ENCODE results near the gene TBC1D10B.
"Not testable (repeated sequence)": the region's sequence is repeated elsewhere in the genome, so short reads cannot be mapped to it uniquely, and the experiment has no call there.

The TBC1D10B gene

DNA sequence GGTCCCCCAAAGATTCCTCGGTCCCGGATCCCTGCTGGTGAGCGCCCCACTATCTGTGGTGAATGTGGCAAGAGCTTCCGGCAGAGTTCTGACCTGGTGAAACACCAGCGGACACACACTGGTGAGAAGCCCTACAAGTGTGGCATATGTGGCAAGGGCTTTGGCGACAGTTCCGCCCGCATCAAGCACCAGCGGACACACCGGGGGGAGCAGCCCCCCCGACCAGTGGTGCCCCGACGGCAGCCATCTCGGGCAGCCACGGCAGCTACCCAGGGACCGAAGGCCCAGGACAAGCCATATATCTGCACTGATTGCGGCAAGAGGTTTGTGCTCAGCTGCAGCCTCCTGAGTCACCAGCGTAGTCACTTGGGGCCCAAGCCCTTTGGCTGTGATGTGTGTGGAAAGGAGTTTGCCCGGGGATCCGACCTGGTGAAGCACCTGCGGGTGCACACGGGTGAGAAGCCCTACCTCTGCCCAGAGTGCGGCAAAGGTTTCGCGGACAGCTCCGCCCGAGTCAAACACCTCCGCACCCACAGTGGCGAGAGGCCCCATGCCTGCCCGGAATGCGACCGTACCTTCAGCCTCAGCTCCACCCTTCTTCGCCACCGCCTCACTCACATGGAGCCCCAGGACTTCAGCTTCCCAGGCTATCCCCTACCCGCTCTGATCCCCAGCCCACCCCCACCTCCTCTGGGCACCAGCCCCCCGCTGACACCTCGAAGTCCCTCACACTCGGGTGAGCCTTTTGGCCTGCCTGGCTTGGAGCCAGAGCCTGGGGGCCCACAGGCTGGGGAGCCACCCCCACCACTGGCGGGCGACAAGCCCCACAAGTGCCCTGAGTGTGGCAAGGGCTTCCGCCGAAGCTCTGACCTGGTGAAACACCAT is 27.7 kb upstream of the TBC1D10B start:
- no peak for DNase-seq

DNA sequence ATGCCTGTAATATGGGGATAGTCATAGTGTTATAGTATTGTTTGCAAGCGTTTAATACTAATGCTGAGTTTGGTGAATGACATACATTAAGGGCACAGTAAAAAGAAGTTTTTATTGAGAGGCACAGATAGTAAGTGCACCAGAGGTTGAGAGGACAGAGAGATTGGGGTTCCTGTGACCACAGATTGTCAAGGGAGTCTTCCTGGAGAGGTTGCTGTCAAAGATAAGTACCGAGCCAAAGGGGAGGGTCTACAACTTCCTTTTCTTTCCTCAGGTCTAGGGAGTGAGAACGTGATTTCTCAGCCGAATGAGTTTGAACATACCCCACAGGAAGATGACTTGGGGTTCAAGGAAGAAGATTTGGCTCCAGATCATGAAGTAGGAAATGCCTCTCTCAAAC is 26.8 kb upstream of the TBC1D10B start:
- DNase-seq, result no peak

DNA sequence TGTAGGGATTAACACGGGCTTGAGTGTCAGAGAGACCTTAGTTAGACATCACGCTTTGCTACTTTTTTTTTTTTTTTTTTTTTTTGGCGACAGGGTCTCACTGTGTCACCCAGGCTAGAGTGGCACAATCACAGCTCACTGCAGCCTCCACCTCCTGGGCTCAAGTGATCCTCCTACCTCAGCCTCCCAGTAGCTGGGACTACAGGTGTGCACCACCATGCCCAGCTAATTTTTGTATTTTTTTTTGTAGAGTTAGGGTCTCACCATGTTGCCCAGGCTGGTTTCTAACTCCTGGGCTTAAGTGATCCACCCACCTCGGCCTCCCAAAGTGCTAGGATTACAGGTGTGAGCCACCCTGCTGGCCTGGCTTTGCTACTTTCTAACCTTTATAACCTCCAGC is 26.3 kb upstream of the TBC1D10B start:
- not testable (repeated sequence) for DNase-seq

DNA sequence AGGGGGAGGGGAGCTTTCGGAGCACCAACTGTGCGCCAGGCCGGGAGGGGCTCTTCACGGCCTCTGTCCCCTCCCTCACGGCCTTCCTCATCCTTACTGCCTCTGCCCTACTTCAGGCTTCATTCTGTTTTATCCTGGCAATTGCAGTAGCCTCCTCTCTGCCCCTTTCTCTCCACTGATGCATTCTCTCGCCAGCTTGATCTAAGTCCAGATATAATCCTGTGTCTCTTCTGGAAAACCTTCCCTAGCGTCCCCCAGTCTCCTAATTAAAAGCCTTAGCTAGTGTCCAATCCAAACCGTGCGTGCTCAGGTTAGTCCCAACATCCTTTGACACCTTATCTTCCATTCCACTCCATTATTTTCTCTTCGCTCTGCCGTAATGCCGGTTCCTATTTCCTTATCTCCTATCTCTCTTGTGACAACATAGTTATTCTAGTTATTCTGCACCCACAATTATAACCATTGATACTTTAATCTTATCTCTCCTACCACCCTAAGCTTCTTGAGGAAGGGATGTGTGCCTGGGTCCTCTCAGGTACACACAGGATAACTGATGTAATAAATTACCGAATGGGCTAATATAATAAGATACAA is 25.8 kb upstream of the TBC1D10B start:
- DNase-seq, result no peak

DNA sequence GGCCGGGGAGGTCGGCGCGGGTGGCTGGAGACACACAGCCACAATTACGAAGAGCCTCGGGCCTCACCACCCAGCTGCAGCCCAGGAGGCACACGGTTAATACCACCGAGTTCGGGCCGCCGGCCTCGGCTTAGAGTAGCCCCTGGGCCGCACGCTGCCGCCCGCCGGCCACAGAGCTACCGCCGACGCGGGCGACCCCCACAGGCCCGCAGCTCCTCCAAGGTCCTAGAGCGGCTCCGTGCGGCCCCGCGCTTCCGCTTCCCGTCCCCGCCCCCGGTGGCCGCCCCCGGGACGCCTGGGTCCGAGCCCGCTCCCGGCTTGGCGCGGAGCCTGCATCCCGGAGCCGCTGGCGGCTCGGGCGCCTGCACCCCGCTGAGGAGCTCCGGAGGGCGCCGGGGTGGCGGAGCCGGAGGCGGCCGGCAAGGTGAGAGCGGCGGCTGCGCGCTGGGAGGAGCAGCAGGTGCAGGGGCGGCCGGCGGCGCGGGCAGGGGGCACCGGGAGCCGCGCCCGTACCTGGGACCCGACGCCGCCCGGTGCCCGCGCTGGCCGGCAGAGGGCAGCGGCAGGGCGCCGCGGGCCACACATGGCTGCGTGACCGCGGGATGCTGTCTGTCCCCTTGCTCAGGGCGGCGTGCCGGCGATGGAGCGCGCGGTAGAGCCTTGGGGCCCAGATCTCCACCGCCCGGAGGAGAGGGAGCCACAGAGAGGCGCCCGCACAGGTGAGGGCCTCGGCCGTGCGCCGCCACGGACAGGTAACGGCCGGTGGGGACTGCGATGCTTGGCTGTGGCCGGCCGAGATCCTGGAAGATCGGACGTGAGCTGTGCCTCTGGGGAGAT is 25.1 kb upstream of the TBC1D10B start, which contains the start of gene ZNF48:
Gene ZNF48, plus strand, starts transcription at position 266 of the 837 bp plus-strand sequence. Its CDS starts 375 bp downstream, at position 641.
- DNase-seq, result peak; percentile 59

DNA sequence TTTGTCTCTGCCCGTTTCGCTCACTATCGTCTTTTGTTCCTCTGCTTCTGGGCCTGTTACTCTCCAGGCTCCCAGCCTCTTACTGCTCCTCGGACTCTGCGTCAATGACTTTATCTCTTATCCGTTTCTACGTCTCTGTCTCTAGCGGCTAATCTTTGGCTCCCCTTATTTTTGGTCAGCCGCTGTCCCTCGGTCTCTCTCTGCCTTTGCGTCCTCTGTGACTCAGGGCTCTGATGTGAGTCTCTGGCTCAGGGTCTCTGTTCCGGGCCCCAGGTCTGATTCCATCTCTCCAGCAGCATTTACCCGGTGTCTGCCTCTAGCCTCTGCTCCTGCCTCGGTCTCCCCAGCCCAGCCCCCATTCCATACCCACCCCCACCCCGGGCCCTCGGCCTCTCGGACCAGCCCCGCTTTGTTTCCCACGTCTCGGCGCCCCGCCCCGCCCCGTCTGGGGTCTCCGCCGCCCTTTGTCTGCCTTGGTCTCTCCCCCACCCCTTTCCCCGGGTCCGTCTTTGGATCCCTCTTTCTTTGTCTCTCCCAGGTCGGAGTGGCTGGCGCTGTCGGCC is 24.4 kb upstream of the TBC1D10B start:
- no peak for DNase-seq

DNA sequence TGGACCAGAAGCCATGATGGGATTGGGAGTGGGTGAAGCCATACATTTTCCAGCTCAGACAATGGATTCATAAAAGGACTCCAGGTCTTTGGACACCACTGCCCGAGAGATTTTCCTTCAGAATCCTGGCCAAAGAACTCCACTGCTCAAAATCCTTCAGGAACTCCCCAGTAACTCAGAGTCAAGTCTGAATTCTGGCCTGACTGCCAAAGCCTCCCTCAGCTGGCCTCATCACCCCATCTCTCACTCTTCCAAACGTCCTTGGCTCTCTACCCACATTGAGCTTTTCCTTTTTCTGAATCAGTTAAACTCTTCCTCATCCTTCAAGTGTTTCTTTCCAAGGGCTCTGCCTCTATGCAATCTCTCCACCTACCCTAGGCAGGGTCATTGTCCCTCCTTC is 13.2 kb upstream of the TBC1D10B start:
- DNase-seq, result no peak

DNA sequence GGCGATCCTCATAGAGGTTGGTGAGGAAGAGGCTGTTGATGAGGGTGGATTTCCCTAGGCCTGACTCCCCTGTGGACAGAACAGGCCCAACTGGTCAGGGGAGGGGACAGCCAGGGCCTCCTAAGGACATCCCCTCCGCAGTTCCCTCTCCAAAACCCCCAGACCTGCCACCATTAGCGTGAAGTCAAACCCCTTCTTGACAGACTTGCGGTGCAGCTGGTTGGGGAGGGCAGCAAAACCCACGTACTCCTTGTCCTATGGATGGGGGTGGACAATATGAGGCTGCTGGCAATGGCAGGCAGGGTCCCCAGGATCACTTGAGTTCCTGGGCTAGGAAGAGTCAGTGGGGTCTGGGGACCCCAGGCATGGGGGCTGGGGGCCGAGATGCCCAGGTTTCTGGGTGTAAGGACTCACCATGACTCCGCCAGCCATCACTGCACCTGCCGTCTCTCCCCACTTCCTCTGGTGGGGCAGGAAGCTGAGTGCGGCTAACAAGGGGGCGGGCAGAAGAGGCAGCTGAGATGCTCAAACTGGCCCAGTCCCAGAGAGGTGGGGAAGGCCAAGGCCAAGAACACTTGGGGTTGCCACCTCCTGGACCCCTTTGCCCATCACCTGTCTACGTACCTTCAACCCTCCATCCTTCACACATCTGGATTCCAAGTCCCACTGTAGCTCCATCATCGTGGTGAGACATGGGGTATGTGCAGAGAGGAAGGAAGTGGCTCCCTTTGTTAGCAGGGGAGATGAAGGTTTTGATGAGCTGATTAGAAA is 12.0 kb upstream of the TBC1D10B start, which contains the start of gene SEPTIN1:
Gene SEPTIN1, minus strand, starts transcription at position 451 of the 771 bp plus-strand sequence. Its CDS starts 19 bp downstream, at position 432.
- DNase-seq, result peak; percentile 73

DNA sequence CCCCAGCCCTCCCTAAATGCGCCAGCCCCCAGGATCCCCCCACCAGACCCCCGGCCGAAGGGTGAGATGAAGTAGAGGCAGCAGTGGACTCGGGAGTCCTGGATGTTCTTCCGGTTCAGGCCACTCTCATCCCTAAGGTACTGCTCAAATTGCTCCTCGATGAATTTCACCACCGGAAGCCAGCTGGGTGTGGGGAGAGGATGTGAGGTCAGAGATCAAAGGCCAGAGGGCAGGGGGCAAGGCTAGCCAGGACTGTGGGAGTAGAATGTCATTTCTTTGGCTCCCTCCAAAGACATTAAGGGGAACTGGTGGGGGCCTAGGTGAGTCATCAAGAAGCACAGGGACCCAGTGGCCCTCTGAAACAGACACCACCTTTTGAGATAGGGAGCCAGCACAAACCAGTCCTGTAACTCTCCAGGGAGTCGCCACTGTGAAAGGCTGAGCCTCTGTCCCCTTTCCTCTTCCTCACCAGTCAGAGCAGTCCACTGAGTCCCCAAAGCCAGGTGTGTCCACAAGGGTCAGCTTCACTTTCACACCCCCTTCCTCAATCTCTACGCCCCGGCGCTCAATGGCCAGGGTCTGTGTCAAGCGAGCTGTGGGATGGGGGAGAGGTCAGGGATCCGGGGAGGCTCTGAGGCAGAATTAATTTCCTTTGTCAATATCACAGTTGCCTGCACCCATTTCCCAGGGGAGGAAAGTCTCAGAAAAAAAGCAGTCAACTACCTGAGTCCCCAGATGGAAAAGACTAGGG is 11.2 kb upstream of the TBC1D10B start:
- no peak for DNase-seq

DNA sequence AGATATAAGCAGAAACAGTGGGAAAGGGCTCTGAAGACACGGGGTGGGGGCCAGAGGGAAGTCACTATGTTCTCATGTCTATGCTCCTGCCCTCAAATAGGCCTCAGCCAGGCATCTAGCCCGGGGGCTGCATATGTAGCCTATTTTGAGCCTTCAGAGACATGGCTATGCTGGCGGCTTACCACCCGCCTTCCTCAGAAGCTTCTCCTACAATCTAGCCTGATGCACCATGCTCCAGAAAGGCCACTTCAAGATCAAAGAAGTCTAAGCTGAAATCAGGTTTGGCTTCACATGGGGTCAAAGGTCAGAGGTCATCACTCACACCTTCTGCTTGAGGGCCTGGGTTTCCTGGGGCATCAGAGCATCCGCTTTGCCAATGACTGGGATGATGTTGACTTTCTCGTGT is 10.5 kb upstream of the TBC1D10B start:
- no peak for DNase-seq

DNA sequence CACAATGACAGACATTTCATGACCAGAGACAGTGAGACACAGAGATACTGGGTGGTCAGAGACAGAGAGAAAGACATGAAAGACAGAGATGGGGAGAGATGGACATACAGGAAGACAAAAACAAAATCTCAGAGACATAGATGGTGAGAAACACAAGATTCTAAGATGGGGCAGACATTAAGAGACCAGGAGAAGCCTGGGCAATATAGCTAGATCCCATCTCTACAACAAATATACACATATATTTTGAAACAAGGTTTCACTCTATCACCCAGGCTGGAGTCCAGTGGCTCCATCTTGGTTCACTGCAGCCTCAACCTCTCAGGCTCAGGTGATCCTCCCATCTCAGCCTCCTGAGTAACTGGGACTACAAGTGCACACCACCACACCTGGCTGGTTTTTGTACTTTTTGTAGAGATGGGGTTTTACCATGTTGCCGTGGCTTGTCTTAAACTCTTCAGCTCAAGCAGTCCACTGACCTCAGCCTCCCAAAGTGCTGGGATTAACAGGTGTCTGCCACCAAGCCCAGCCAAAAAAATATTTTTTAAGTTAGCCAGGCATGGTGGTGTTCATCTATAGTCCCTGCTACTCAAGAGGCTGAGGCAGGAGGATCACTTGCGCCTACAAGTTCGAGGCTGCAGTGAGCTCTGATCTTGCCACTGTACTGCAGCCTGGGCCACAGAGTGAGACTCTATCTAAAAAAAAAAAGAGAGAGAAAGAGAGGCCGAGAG is 9.9 kb upstream of the TBC1D10B start:
- DNase-seq, result no peak

DNA sequence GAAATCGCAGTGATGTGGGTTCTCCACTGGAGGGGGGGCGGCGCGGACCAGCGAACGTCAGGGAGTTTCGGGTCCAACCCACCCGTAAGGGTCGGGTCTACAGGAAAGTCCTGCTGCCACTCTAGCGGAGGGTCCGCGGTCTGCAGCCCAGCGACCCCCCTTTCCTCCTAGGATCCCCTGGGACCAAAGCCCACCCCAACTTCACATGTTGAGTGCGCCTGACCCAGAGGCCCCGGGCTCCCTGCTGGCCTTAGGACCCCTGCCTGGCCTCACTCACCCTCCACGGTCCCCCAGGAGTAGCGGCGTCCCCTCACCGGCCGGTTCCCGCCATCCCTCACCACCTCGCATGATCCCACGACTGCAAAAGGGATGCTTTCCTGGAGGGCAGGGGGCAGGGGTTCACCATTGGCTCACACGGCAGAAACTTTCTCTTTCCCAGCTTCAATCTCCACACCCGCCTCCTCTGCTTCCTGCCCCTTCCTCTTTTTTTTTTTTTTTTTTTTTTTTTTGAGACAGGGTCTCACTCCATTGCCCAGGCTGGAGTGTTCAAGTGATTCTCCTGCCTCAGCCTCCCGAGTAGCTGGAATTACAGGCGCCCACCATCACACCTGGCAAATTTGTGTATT is 9.0 kb upstream of the TBC1D10B start:
- DNase-seq, result no peak

DNA sequence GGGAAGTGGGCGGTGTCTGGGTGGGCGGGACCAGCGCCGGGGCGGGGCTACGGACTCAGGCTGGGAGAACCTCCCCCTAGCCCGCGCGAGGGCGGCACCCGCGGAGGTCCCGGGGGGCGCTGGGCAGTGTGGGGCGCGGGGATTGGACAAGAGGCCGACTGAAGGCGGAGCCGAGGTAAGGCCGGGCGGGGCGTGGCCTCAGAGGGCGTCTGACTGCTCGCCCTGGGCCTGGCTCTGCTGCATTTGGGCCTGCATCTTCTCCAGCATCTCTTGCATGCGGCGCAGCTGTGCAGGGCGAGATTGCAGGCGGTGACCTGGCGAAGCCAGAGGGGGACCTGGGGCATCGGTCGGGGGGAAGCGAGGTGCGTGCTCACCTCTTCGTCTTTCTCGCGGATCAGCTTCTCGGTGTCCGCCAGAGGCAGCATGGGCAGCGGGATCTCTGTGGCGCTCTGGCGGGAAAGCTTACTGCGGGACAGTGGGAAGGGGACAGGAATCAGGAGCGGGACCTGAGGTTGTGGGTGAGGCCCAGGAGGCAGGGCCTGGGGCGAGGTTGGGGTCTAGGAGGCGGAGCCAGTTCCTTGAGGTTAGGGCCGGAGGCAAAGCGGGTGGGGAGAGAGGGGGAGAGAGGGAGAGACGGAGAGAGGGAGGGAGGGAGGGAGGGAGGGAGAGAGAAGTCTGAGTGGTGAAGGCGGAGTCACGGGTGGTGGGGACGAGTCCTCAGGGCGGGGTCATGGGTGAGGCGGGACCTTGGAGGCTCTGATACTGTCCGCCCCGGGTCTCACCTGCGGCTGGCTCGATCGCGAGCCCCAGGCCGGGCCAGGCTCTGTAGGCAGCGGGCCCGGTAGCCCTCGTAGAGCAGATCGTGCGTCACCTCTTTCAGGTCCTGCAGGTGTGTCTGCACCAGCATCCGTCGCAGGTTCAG is 8.2 kb upstream of the TBC1D10B start:
- peak; percentile 99 for DNase-seq

DNA sequence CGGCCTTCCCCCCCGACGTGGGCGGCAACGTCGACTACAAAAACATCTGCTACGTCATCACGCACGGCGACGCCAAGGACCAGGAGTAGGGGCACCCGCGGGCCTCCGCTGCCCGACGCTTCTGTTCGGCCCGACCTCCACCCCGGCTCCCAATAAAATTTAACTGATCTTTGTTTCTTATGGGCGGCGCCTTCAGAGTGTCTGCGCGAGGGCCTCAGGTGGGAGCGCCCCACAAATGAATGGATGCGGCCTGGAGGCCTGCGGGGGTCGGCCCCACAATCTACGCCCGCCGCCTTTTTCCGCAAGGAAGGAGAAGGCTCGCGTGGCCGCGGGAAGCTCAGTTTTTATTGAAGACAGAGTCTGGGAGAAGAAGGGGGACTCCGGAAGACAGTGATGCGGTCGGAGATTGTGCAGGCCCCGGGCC is 7.5 kb upstream of the TBC1D10B start:
- DNase-seq, result peak; percentile 87

DNA sequence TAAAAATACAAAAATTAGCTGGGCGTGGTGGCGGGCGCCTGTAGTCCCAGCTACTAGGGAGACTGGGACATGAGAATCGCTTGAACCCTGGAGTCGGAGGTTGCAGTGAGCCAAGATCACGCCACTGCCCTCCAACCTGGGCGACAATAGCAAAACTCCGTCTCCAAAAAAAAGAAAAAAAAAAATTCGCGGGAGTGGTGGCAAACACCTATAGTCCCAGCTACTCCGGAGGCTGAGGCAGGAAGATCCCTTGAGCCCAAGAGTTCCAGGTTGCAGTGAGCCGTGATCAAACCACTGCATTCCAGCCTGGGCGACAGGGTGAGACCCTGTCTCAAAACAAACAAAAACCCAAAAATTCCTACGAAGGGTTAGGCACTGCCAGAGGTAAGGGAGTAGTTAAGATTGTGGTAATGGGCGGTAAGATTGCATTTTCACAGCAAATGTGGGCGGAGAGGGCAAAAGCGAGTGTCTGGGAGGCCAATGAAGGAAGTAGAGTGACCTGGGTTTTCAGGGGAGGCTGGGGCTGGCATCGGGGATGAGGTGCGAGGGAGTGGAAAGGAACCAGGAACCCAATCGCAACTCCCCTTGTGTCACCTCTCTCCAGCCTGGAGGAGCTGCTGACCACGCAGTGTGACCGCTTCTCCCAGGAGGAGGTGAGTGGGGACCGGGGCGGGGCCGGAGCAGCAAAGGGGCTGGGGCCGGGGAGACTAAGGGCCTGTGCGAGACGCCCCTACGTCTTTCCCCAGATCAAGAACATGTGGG is 6.9 kb upstream of the TBC1D10B start:
- DNase-seq, result no peak

DNA sequence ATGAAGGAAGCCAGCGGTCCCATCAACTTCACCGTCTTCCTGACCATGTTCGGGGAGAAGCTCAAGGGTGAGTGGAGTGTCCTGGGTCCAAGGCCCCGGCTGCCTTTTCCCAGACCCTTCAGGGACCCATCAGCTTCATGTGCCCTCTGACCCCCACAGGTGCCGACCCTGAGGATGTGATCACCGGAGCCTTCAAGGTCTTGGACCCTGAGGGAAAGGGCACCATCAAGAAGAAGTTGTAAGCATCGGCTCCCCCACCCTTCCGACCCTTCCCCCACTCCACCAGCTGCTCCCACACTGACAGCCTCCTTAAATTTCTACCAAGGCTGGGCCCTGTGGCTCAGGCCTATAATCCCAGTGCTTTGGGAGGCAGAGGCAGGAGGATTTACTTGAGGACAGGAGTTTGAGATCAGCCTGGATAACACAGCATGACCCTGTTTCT is 6.2 kb upstream of the TBC1D10B start:
- DNase-seq, result no peak

DNA sequence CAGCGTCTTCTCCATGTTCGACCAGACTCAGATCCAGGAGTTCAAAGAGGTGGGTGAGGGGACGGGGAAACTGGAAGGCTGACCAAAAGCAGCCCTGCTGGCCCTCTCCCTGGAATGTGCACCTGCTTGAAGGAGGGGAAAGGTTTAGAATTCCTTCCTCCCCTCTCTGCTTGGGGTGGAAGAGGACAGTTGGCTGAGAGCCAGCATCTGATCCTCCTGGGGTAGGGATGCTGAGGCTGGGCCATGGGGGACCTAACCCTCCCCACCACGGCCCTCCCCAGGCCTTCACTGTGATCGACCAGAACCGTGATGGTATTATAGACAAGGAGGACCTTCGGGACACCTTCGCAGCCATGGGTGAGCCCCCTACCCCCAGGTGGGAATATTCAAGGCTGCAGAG is 5.6 kb upstream of the TBC1D10B start:
- no peak for DNase-seq

DNA sequence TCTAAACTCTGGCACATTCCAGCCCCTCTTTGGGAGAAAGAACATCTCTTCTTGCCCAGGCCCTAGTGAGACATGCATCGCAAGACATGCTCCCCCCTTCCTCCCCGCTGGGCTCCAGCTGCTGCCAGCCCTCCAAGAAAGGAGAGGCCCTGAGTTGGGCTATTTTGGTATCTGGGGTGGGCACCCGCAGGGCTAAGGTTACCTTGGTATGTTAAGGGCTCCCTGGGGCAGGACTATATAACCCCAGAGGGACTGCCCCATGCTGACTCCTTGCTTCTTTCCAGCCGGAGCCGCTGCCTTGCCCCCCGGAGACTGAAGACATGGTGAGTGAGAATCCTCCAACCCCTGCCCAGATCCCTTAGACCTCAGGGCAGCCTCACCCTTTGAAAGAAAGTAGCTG is 4.2 kb upstream of the TBC1D10B start, which contains the start of gene MYL11:
Gene MYL11, plus strand, starts transcription at position 265 of the 400 bp plus-strand sequence. Its CDS starts 56 bp downstream, at position 321.
- no peak for DNase-seq

Data from activated naive CD4-positive, alpha-beta T cell treated with anti-CD3 and anti-CD28 coated beads, Interleukin-2, amount 50 U/mL, for 16 hours (primary cell).